Stimulated activated naive B cell treated with anti-CD40 and anti-IgM and Interleukin-4, amounts not matched to agents 10 μg/mL and 1 μg/mL and 100 μg/mL, for 72 hours (primary cell): ENCODE results near the gene MAEA.
A peak's percentile ranks its signal among the peaks of the same experiment; 100 is the strongest.

ENCODE experiments used
- ATAC-seq, 2 donors: fragments of 150-1000 bp; cut with Tn5 transposase; replicated peaks; 2 replicates each; pipeline ENCODE4 v1.10.0; 2021; ENCODE audit warnings: moderate library complexity in 1 of 2
- DNase-seq: peaks from one replicate; pipeline ENCODE4 v3.0.0; 2021
- H3K27ac Mint-ChIP-seq: one replicate; pipeline ENCODE4 v1.8.0; 2022; ENCODE audit warnings: mild to moderate bottlenecking, mixed read lengths
- H3K27me3 Mint-ChIP-seq, 2 donors: one replicate each; pipeline ENCODE4 v1.8.0; 2022; ENCODE audit warnings: mixed read lengths in 2 of 2
- H3K36me3 Mint-ChIP-seq, 2 donors: one replicate each; pipeline ENCODE4 v1.8.0; 2022; ENCODE audit warnings: mixed read lengths in 2 of 2, mild to moderate bottlenecking in 1 of 2
- H3K4me1 Mint-ChIP-seq, 2 donors: one replicate each; pipeline ENCODE4 v1.8.0; 2022; ENCODE audit warnings: mixed read lengths in 2 of 2, mild to moderate bottlenecking in 1 of 2
- H3K4me3 Mint-ChIP-seq, 2 donors: one replicate each; pipeline ENCODE4 v1.8.0; 2022; ENCODE audit warnings: mild to moderate bottlenecking in 2 of 2, mixed read lengths in 2 of 2, moderate library complexity in 1 of 2
- H3K9me3 Mint-ChIP-seq, 2 donors: one replicate each; pipeline ENCODE4 v1.8.0; 2022; ENCODE audit warnings: mixed read lengths in 2 of 2, mild to moderate bottlenecking in 1 of 2

Gene MAEA

GRCh38 chr4:1289207-1290164 lies at the start of gene MAEA:
Gene MAEA (plus strand): TSS chr4:1289891. CDS start chr4:1289914, 23 bp downstream.
- peak; percentile 98 for DNase-seq
- Mint-ChIP-seq H3K36me3 (peaks cover 6 to 20% of the 10 kb centered on the region in 2 donors), H3K4me3 (peak within 1 kb of the TSS; percentile 91 to 95), H3K27ac (peak within 1 kb of the TSS; percentile 92), H3K4me1 (peaks cover 28 to 47% of the 10 kb centered on the region in 2 donors), H3K9me3 (peaks cover 5 to 6% of the 10 kb centered on the region in 2 donors), H3K27me3 (no peaks in the 10 kb centered on the region)
- ATAC-seq = peak; percentile 96 to 97

DNA sequence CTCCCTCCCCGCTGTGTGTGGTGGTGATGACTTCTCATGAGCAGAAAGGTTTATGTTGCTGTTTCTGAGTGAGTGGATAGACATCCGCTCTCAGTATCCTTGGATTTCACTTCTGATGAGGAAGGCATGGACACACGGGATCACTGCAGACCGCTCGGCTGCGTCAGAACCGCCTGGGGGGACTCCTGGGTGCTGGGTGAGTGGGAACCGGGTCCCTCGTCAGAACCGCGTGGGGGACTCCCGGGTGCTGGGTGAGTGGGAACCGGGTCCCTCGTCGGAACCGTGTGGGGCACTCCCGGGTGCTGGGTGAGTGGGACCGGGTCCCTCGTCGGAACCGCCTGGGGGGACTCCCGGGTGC lies 49.8 kb upstream of the MAEA start:
- H3K36me3 Mint-ChIP-seq = peaks cover 27 to 49% of the 10 kb centered on the region in 2 donors
- no peak overlapping the region for H3K27ac Mint-ChIP-seq
- no peak overlapping the region for H3K4me3 Mint-ChIP-seq
- no peaks in the 10 kb centered on the region for H3K27me3 Mint-ChIP-seq
- ATAC-seq (no peak), DNase-seq (no peak)
- H3K9me3 Mint-ChIP-seq = no peaks in the 10 kb centered on the region
- peaks cover 23 to 33% of the 10 kb centered on the region in 2 donors for H3K4me1 Mint-ChIP-seq

- Mint-ChIP-seq H3K36me3 (peaks cover 22 to 45% of the 10 kb centered on the region in 2 donors), H3K27me3 (no peaks in the 10 kb centered on the region), H3K4me3 (no peak overlapping the region), H3K9me3 (no peaks in the 10 kb centered on the region), H3K4me1 (peaks cover 30 to 37% of the 10 kb centered on the region in 2 donors), H3K27ac (no peak overlapping the region)
- DNase-seq = no peak
- no peak for ATAC-seq
Observed at GRCh38 chr4:1240721-1241465, 48.8 kb upstream of the MAEA start.

GRCh38 chr4:1241466-1241935 lies 48.2 kb upstream of the MAEA start:
- H3K27me3 Mint-ChIP-seq = no peaks in the 10 kb centered on the region

DNA sequence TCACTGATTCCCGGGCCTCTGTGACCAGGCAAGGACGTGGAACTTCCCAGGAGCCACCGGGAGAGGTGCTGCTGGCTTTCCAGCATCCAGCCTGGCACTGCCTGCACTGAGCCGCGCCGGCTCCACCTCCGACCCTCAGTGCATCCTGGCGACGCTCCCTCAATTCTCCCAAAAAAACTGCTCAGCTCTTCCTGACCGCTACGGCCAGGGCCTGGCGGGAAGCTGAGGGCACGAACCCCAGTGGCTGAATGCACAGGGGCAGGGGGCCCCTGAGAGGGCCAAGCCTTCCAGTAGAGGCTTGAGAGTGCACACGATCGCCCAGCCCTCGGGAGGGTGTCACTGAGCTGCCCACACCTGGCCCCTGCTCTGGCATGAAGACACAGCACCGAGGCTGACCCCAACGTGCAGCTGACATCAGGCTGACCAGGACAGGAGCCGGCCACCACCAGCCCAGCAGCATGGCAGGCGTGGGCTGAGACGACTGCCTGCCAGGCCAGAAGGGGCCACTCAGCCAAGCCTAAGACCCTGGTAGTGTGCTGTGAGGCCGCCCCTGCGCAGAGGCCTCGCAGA lies 47.7 kb upstream of the MAEA start:
- Mint-ChIP-seq H3K27ac (no peak overlapping the region), H3K4me1 (peaks cover 40 to 48% of the 10 kb centered on the region in 2 donors), H3K36me3 (peaks cover 26 to 48% of the 10 kb centered on the region in 2 donors), H3K4me3 (no peak overlapping the region), H3K27me3 (no peaks in the 10 kb centered on the region), H3K9me3 (no peaks in the 10 kb centered on the region)
- DNase-seq (no peak), ATAC-seq (no peak)

More at GRCh38 chr4:1241466-1241935, 48.2 kb upstream of the MAEA start:
- H3K4me1 Mint-ChIP-seq = peaks cover 36 to 43% of the 10 kb centered on the region in 2 donors
- H3K36me3 Mint-ChIP-seq = peaks cover 22 to 46% of the 10 kb centered on the region in 2 donors
- ATAC-seq (no peak), DNase-seq (no peak)
- H3K4me3 Mint-ChIP-seq = no peak overlapping the region
- no peaks in the 10 kb centered on the region for H3K9me3 Mint-ChIP-seq
- H3K27ac Mint-ChIP-seq = no peak overlapping the region

- ATAC-seq = no peak
- H3K27me3 Mint-ChIP-seq = no peaks in the 10 kb centered on the region
Observed at GRCh38 chr4:1242506-1243450, 46.9 kb upstream of the MAEA start.

DNA sequence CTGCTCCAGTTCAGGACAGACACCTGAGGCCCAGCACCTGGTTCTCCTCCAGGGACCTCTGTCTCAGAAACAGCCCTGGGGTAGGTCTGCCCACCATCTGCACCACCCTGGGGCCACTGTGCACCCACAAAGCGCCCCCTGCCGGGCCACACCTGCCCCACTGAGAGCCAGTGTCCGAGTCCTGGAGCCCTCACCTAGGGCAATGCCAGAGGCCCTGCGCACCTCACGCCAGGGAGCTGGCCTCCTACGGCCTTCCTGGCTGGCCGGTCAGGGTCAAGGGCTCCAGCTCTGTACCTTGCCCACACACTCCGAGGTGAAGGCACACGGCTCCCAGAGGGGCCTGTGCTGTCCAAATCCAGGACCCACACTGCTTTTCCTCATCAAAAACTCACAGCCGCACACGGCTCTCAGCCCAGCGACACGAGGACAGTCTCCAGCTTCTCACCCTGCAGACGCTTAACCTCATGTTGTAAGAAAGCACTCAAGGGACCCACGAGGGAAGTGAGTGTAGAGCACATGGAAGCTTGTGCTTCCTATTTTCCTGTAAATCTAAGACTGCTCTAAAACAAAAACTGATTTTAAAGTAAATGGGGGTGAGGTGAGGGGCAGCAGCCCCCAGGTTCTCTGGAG lies 46.1 kb upstream of the MAEA start:
- Mint-ChIP-seq H3K27ac (peak overlapping the region; percentile 79), H3K36me3 (peaks cover 29 to 47% of the 10 kb centered on the region in 2 donors), H3K4me3 (no peak overlapping the region), H3K9me3 (no peaks in the 10 kb centered on the region), H3K27me3 (no peaks in the 10 kb centered on the region), H3K4me1 (peaks cover 42 to 51% of the 10 kb centered on the region in 2 donors)
- DNase-seq = no peak
- no peak for ATAC-seq

More at GRCh38 chr4:1242506-1243450, 46.9 kb upstream of the MAEA start:
- Mint-ChIP-seq H3K4me1 (peaks cover 42 to 51% of the 10 kb centered on the region in 2 donors), H3K9me3 (no peaks in the 10 kb centered on the region), H3K27ac (peak overlapping the region; percentile 75), H3K36me3 (peaks cover 29 to 52% of the 10 kb centered on the region in 2 donors), H3K4me3 (no peak overlapping the region)
- DNase-seq = no peak

DNA sequence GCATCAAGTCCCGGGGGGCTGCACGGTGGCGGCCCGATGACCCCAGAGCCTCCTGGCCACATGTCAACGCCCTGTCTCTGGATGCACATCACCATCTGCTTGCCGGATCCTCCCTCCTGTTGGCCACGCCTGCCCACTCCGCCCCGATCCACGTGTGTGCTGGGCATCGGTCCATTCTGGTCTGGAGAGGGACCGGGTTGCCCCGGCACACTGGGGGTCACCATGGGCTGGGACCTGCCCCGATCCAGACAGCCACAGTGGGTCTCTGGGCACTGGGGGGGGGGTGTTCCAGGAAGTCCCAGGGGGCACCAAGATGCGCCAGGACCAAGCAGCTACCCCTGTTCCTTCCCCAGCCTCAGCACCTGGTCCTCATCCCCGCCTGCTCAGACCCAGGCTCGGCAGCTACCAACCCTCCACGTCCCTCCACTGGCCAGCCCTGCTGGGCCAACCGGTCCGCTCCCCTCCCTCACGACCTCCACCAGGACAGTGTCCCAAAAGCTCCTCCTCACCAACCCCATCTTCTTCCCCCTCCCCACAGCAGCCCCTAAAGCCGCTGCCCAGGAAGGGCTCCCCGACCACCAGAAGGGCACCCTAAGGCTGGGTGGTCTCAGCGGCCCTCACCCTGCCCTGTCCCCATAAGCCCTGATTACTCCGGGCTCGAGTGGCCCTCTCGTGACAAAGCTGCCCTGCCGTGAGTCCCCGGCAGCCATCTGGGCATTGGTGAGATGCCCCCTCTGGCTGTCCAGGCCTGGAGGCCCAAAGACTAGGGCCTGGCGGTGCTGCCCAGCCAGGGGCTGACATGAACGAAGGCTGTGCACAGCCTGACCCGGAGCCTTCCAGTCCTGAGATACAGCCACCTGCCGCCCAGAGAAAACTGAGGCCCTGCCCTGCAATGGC lies 45.4 kb upstream of the MAEA start:
- ATAC-seq = no peak
- peaks cover 42 to 51% of the 10 kb centered on the region in 2 donors for H3K4me1 Mint-ChIP-seq
- H3K4me3 Mint-ChIP-seq = peak overlapping the region; percentile 29 to 67

DNA sequence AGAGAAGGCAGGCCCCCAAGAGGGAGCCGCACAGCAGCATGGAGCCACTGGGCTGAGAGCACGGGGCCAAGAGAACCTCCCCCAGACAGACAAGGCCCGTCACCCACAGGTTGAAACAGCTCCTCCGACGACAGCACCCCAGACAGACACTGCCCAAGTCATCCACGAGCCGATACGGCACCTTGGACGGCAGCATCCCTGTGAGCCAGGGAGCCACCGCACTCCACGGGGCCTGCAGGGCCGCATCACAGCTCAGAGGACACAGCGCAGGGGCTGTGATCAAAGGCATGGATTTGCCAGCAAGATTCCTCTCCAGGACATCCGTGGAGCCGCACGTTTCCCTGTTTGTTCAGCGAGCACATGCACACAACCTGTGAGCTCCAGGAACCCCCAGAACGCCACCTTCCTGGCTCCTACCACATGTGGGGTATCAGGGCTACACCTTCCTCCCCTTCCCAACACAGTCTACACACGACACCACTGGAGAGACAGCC lies 44.7 kb upstream of the MAEA start:
- peaks cover 44 to 57% of the 10 kb centered on the region in 2 donors for H3K4me1 Mint-ChIP-seq
- H3K9me3 Mint-ChIP-seq = no peaks in the 10 kb centered on the region
- no peaks in the 10 kb centered on the region for H3K27me3 Mint-ChIP-seq
- DNase-seq (no peak), ATAC-seq (no peak)
- H3K4me3 Mint-ChIP-seq = peak overlapping the region; percentile 51 to 64
- H3K27ac Mint-ChIP-seq = peak overlapping the region; percentile 72
- H3K36me3 Mint-ChIP-seq = peaks cover 24 to 42% of the 10 kb centered on the region in 2 donors

More for the DNA sequence above, 45.4 kb upstream of the MAEA start:
- DNase-seq = no peak
- H3K27me3 Mint-ChIP-seq = no peaks in the 10 kb centered on the region
- no peaks in the 10 kb centered on the region for H3K9me3 Mint-ChIP-seq
- H3K27ac Mint-ChIP-seq = peak overlapping the region; percentile 92
- peaks cover 29 to 42% of the 10 kb centered on the region in 2 donors for H3K36me3 Mint-ChIP-seq

- H3K4me3 Mint-ChIP-seq = peak overlapping the region; percentile 95 to 98
- no peak for ATAC-seq
- H3K27me3 Mint-ChIP-seq = no peaks in the 10 kb centered on the region
- peak overlapping the region; percentile 72 for H3K27ac Mint-ChIP-seq
- H3K4me1 Mint-ChIP-seq = peaks cover 49 to 62% of the 10 kb centered on the region in 2 donors
- peaks cover 27 to 47% of the 10 kb centered on the region in 2 donors for H3K36me3 Mint-ChIP-seq
- H3K9me3 Mint-ChIP-seq = no peaks in the 10 kb centered on the region
- DNase-seq = no peak
Observed at GRCh38 chr4:1245481-1246051, 44.1 kb upstream of the MAEA start.

DNA sequence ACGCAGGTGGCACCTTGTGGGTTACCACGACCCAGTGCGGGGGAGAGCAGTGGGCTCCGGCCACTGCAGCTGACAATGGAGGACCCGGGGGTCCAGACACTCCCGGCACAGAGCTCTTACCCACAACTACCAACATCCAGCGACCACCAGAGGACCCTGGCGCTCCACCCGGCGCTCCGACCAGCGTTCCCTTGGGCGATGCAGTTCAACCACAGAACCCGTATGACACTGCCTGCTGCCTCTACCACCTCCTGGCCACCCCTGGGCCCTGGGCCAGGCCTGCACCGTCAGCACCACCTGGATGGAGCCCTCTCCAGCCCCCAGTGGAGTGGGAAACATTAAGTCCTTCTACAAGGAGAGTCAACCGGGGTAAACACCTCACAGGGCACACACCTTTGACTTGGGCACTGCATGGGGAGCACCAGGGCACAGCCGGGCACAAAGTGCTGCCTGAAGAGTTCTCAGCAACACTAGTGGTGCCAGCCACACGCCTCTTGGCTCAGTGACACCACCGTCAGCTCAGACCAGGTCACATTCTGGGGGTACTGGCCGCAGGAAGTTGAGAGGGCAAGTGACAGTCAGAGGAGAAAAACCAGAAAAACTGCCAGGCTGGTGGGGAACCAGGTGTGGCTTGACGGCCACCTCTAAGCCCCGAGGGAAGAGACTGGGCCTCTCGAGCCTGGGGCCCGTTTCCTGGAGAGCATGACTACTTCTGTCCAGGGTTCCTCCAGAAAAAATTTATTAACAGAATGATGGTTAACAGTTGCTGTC lies 43.4 kb upstream of the MAEA start:
- peaks cover 25 to 48% of the 10 kb centered on the region in 2 donors for H3K36me3 Mint-ChIP-seq
- H3K27me3 Mint-ChIP-seq = no peaks in the 10 kb centered on the region
- H3K27ac Mint-ChIP-seq = peak overlapping the region; percentile 98
- H3K9me3 Mint-ChIP-seq = no peaks in the 10 kb centered on the region
- H3K4me1 Mint-ChIP-seq = peaks cover 57 to 69% of the 10 kb centered on the region in 2 donors
- peak overlapping the region; percentile 95 to 98 for H3K4me3 Mint-ChIP-seq
- DNase-seq (no peak), ATAC-seq (no peak)
